GM13976 (cell line): ENCODE data around the gene WDHD1.

ENCODE experiments used
- DNase-seq: peaks from one replicate; pipeline ENCODE4 v3.0.0; 2012; ENCODE audit warnings: low spot score
- in situ Hi-C: fragments of 300-500 bp; cut with MboI; formaldehyde crosslinking; loops from one replicate; pipeline ENCODE4 v1.12.0; 2022; ENCODE audit warnings: low sequenced_read_pairs, mixed read lengths, inconsistent platforms; ENCODE audit not compliant: unreplicated experiment
- TF ChIP-seq, protein P1 (sequence below): IDR thresholded peaks from 2 replicates; pipeline ENCODE4 v1.5.1; 2012; ENCODE audit warnings: borderline replicate concordance, mild to moderate bottlenecking; ENCODE audit not compliant: insufficient read depth; ENCODE audit errors: extremely low read depth, missing control alignments, control extremely low read depth

The WDHD1 gene

DNA sequence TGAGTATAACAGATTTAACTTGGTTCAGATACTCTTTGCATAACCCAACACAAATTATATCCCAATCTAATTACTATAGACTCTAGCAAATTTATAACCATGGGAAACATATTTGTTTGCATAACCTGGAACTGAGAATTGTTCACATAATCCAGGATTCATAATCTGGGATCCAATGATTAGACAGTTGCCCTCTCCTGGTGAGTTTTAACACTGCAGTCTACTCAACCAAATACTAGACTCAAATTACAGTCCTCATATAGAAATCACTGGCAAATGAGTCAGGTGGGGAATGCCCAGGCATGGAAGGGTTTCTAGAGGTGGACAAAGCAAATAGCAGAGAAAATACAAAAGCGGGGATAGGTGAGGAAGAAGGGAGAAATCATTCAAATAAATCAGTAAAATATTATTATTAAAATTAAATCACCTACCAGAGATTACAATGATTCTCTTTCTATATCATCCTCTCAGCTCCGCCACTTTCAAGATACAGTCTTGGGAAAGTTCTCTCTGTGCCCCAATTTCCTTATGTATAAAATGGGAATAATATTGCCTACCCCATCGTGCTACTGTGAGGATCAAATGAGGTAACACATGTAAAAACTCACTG, 133.6 kb downstream of the WDHD1 start:
- DNase-seq: peak; percentile 39
- in situ Hi-C loops: no loop called here

DNA sequence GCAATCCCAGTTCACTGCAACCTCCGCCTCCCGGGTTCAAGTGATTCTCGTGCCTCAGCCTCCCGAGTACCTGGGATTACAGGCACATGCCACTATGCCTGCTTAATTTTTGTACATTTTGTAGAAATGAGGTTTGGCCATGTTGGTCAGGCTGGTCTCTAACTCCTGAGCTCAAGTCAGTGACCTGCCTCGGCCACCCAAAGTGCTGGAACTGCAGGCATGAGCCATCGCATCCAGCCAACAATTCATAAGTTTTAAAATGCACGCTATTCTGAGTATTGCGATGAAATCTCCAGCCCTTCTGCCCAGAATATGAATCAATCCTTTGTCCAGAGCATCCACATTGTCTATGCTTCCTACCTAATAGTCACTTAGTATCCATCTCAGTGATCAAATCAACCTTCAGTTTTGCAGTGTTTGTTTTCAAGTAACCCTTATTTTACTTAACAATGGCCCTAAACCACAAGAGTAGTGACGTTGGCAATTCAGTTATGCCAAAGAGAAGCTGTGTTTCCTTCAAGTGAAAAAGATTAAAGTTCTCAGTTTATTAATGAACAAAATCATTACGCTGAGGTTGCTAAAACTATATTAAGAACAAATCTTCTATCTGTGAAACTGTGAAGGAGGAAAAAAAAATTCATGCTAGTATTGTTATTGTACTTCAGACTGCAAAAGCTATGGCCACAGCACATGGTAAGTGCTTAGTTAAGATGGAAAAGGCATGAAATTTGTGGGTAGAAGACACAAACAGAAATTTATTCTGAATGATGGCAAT, 135.2 kb downstream of the WDHD1 start:
- in situ Hi-C loops: no loop called here
- TF ChIP-seq, protein P1, sequence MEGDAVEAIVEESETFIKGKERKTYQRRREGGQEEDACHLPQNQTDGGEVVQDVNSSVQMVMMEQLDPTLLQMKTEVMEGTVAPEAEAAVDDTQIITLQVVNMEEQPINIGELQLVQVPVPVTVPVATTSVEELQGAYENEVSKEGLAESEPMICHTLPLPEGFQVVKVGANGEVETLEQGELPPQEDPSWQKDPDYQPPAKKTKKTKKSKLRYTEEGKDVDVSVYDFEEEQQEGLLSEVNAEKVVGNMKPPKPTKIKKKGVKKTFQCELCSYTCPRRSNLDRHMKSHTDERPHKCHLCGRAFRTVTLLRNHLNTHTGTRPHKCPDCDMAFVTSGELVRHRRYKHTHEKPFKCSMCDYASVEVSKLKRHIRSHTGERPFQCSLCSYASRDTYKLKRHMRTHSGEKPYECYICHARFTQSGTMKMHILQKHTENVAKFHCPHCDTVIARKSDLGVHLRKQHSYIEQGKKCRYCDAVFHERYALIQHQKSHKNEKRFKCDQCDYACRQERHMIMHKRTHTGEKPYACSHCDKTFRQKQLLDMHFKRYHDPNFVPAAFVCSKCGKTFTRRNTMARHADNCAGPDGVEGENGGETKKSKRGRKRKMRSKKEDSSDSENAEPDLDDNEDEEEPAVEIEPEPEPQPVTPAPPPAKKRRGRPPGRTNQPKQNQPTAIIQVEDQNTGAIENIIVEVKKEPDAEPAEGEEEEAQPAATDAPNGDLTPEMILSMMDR: no peak
- no peak for DNase-seq

More for the DNA sequence above, 133.6 kb downstream of the WDHD1 start:
- TF ChIP-seq, protein P1: peak; percentile 47

DNA sequence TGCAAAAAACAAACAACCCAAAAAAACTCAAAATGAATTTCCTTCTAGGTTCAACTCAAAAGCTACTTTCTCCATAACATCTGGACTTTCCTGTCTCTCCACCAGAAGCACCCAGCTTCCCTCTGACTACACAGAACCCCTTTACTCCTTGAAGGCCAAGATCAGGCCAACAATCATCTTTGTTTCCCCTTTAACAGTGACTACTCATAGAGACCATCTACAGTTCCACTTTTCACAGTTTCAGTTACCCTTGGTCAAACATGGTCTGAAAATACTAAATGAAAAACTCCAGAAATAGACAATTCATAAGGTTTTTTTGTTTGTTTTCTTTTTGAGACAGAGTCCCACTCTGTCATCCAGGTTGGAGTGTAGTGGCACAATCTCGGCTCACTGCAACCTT, 136.1 kb downstream of the WDHD1 start:
- in situ Hi-C loops: no loop called here
- DNase-seq: peak; percentile 48
- TF ChIP-seq, protein P1: no peak

DNA sequence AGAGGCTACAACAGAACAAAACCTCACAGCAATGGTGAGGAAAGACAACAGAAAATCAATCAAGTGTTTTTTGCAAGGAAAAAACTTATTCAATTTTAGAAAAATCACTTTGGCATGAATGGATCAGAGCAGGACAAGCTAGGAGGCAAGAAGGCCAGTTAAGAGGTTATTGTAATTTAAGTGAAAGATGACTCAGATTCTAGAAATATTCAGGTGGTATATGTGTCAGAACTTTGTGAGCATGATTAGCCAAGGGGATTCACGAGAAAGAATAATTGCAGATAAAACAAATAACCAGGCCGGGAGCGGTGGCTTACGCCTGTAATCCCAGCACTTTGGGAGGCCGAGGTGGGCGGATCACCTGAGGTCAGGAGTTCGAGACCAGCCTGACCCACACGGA, 137.0 kb downstream of the WDHD1 start:
- TF ChIP-seq, protein P1: no peak
- in situ Hi-C loops: no loop called here
- no peak for DNase-seq
